Transverse colon (tissue), 4 donors: ENCODE results near the gene MSI2.

ENCODE experiments used
- POLR2A ChIP-seq: fragments of 450-650 bp; IDR thresholded peaks from one replicate; pipeline ENCODE4 v1.6.1; 2016; ENCODE audit warnings: antibody characterized with exemption, mild to moderate bottlenecking, moderate library complexity
- POLR2AphosphoS5 ChIP-seq, 3 donors: sonication (generic); formaldehyde crosslinking; IDR thresholded peaks; one replicate each; pipeline ENCODE4 v1.6.1; 2016; ENCODE audit warnings: antibody characterized with exemption in 3 of 3
- TF ChIP-seq, protein P1 (sequence below), 5 experiments: fragments of 200-600 bp in 3 of 5; fragments of 450-650 bp in 2 of 5; sonication (generic) in 3 of 5; IDR thresholded peaks; 1 replicate in 2 of 5; 2 replicates in 3 of 5; pipeline ENCODE4 v1.5.1; 2016 to 2017; ENCODE audit warnings: antibody characterized with exemption in 5 of 5, inconsistent platforms in 3 of 5, mild to moderate bottlenecking in 2 of 5, moderate library complexity in 1 of 5

- TF ChIP-seq, protein P1, sequence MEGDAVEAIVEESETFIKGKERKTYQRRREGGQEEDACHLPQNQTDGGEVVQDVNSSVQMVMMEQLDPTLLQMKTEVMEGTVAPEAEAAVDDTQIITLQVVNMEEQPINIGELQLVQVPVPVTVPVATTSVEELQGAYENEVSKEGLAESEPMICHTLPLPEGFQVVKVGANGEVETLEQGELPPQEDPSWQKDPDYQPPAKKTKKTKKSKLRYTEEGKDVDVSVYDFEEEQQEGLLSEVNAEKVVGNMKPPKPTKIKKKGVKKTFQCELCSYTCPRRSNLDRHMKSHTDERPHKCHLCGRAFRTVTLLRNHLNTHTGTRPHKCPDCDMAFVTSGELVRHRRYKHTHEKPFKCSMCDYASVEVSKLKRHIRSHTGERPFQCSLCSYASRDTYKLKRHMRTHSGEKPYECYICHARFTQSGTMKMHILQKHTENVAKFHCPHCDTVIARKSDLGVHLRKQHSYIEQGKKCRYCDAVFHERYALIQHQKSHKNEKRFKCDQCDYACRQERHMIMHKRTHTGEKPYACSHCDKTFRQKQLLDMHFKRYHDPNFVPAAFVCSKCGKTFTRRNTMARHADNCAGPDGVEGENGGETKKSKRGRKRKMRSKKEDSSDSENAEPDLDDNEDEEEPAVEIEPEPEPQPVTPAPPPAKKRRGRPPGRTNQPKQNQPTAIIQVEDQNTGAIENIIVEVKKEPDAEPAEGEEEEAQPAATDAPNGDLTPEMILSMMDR (IDR thresholded peaks at IDR 0.05), result no peak
- no peak for TF ChIP-seq POLR2A
- no peak for TF ChIP-seq POLR2AphosphoS5 (IDR thresholded peaks at IDR 0.05)
Observed at GRCh38 chr17:57654040-57654775, 397.9 kb downstream of the MSI2 start.
